NCI-H446 treated with DMSO at 0.1 percent for 48 hours (cell line): ENCODE data around the gene PEAR1.

Experiments used
- DNase-seq: peaks from one replicate; lab custom pipeline; 2025; lab: John Stamatoyannopoulos, UW

Gene PEAR1, protein sequence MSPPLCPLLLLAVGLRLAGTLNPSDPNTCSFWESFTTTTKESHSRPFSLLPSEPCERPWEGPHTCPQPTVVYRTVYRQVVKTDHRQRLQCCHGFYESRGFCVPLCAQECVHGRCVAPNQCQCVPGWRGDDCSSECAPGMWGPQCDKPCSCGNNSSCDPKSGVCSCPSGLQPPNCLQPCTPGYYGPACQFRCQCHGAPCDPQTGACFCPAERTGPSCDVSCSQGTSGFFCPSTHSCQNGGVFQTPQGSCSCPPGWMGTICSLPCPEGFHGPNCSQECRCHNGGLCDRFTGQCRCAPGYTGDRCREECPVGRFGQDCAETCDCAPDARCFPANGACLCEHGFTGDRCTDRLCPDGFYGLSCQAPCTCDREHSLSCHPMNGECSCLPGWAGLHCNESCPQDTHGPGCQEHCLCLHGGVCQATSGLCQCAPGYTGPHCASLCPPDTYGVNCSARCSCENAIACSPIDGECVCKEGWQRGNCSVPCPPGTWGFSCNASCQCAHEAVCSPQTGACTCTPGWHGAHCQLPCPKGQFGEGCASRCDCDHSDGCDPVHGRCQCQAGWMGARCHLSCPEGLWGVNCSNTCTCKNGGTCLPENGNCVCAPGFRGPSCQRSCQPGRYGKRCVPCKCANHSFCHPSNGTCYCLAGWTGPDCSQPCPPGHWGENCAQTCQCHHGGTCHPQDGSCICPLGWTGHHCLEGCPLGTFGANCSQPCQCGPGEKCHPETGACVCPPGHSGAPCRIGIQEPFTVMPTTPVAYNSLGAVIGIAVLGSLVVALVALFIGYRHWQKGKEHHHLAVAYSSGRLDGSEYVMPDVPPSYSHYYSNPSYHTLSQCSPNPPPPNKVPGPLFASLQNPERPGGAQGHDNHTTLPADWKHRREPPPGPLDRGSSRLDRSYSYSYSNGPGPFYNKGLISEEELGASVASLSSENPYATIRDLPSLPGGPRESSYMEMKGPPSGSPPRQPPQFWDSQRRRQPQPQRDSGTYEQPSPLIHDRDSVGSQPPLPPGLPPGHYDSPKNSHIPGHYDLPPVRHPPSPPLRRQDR

DNA sequence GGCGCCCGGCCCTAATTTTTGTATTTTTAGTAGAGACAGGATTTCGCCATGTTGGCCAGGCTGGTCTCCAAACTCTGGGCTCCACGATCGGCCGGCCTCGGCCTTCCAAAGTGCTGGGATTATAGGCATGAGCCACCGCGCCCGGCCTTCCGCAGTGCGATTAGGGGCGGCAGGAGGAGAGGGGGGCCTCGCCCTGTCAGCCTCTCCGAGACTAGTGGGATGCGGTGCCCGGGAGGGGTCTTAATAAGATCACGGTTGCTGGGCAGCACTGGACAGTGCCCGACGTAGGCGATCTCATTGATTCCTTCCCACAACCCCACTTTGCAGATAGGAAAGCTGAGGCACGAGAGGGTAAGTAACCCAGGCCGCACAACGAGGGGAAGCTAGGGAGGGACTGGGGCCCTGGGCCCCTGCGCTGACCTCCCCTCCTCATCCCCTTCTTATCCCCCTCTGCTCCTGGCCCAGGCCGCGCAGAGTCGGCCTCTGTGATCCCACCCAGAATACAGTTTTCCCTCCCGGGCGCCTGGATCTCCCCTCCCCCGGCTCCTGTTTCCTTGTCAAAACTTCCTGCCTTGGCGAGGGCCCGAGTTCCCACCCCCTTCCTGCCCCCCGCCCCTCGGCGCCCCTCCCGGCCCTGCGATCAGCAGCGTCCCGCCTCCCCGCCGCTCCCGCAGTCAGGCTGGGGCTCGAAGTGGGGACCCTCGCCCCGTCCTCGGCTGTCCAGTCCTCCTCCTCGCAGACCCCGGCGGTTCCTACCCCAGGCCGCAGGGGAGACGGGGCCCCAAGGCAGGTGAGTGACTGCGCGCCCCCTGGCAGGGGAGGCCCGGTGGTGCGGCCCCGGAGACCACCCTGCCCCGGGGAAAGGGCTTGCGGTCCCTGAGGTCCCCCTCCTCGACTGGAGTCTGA, at the start of gene PEAR1:
Gene PEAR1 (plus strand): TSS at position 671 of the 906 bp plus-strand sequence. CDS start 10,209 bp downstream, outside the sequence.
- DNase-seq: no peak

DNA sequence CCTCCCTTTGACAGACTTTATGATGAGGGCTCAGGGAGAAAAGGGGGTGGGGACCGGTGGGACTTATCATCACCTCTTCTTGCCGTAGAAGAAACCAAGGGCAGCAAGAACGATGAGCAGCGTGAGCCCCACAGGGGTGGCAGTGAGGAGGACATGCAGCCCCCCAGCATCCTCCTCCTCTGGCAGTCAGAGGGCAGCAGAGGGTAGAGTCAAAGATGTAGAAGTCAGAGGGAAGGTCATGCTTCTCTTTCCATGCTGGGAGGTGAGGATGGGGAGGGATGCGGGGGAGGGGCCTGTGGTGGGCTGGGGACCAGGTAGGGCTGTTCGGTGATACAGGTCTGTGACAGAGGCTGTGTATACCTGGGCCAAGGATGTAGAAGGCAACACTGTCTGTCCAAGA, 49.4 kb upstream of the PEAR1 start:
- DNase-seq: no peak

DNA sequence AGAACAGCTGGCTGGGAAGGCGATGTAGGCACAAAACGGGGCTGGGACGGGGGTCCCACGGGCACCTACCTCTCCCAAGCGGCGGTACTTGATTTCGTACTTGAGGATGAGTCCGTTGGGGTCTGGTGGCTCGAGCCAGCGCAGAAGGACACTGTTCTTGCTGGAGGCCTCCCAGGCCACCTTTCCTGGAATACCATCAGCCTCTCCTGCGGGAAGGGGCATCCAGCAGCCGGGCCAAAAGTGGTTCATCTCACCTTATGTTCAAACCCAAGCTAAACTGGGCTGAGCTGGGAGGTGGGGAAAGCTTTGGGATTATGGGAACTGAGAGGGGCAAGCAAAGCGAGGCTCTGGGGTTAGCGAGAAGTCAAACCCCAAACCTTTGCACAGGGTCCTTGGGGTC, 48.9 kb upstream of the PEAR1 start:
- DNase-seq: no peak

DNA sequence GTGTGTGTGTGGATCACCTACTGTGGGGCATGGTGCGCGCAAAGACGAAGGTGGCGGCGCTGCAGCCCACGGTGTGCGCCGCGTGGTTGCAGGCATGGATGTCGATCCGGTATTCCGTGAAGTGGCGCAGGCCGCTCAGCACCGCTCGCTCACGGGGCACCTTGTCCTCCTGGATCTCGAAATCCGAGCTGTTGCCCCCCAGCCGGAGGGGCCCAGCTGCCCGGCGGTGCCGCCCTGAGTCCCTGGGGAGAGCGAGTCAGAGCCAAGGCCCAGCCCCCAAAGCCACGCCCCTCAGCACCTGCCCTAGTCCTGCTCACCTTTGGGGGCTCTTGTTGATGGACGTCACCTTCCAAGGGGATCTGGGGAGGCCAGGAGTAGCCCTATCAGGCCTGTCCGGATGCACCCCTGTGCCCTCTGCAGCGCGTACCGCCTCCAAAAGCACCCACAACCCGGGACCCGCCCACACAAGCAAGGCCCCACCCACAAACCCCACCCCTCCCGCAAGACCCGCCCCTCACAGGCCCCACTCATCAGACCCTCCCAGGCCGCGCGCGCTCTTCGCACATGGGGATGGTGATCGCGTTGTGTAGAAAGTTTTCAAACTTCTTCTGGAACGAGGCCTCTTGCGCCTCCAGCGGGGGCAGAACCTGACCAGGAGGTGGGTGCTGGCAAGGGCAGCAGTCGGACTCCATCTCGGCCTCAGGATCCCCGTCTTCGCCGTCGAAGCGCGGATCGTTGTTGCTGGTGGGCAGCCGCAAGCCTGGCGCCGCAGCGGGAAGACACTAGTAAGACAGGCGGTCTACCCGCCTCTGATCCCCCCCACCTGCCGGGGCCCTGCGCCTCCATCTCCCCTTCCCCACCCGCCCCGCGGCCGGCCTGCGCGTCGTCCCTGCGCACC, 48.2 kb upstream of the PEAR1 start:
- no peak for DNase-seq

DNA sequence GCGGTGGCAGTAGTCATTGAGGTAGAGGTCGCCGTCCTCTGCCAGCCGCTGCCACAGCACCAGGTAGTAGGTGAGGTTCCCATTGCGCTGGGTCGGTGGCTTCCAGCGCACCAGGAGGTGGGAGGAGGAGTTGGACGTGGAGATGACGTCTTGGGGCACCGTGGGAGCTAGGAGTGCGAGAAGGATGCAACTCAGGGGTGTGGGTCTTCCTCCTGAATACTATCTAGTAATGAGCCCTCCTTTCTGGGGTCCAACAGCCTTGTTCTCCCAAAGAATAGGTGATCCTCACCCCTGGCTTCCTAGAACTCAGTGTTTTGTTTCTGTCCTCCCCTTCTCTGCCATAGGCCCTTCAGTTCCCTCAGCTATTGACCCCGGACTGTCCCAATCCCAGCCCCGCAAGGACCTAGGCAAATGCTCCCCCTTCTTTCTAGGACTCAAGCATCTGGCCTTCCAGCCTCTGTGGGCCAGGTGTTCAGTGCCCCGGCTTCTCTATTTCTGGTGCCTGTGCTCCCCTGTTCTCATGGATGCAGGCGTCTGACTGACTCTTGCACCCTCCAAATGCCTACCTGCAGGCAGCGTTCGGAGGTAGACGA, 47.5 kb upstream of the PEAR1 start:
- DNase-seq: no peak

DNA sequence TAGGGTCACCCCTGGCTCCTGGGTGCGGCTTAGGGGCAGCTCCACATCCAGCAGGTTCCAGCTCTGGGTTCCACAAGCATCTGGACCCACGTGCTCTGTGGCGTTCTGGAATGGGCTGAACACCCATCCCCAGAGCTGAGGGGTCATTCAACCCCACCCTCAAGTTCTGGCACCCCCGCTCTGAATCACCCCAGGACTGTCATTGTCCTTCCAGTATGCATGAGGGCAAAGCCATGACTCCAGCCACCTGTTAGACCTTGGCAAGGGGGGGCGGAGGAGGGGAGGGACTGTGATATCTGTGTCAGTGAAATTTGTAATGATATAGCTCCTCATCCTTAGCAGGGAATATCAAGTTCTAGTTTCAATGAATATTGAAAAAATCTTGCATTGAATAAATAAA, 46.9 kb upstream of the PEAR1 start:
- DNase-seq: no peak

DNA sequence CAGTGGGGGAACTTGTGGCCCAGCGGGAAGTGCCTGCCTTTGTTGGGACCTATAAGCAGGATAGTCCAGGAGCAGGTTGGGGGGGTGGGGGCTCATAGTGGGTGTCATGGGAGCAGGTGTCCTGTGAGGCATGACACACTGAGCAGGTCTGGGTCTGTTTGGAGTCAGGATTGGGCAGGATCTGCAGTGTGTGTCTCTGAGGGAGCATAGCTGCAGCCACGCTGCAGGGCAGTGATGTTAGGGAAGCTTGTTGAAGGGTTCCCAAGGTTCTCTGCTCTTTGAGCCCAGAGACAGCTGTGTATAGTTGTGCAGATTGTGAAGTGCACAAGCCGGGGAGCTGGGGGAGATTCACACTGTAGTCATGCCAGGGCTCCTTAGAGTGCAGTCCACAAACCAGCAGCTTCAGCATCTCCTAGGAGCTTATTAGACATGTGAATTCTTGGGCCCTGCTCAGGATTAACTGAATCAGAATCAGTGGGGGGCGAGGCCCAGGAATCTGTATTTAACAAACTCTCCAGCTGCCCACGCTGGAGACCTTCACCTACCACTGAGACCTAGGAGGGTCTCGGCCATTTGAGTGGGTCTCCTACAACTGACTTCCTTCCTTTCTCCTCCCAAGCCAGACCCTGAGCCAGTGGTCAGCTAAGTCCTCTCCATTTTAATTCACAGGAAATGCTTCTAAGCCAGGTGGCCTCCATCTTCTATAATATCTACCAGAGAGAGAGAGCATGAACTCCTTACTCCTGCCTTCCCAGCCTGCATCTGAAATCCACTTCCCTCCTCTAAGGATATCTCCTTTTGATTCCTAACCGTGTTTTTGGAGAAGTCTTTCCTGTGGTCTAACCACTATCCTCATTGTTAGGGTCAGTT, 45.7 kb upstream of the PEAR1 start:
- no peak for DNase-seq

DNA sequence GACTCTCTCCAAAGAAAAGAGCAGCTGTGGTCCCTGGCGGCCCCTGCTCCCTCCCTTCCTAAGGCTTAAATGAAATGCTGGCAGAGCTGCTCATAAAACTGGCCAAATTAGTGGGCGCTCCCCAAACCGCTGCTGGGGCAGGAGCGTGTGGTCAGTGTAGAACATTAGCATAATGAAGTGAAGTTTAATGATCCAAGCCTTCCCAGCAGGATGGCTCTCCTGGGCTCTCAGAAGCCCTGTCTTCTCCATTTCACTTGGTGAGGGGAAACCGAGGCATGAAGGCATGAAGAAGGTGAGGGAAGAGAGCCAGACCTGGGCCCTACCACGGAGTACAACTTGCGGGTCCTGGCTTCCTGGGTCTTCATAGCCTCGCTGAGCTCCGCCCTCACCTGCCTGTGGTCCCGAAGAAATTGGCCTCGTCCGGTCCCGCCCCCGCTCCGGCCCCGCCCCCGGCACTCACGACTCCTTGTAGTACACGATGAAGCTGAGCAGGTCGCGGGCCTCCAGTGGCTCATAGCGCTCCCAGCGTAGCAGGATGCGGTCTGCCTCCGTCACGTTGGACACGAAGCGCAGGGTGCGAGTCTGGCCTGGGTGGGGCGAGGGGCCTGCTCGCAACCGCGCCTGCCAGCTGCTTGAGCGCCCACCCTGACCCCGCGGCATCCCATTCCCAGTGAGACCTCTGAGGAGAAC, 44.9 kb upstream of the PEAR1 start:
- DNase-seq: no peak

DNA sequence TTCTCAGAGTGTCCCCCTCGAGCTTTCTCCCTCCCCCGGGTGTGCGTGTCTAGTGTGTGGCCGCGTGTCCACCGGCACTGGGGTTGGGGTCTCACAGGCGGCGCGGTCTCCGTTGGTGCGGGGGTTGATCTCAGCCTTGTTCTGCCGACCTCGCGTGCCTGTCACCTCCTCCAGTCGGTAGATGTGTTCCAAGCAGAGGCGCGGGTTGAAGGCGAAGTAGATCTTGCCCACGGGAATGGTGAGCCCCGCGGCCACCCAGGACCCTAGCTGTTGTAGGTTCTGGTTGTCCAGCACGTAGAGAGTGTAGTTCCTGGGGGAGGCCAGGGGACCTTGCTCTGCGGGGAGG, 44.4 kb upstream of the PEAR1 start:
- DNase-seq: no peak

DNA sequence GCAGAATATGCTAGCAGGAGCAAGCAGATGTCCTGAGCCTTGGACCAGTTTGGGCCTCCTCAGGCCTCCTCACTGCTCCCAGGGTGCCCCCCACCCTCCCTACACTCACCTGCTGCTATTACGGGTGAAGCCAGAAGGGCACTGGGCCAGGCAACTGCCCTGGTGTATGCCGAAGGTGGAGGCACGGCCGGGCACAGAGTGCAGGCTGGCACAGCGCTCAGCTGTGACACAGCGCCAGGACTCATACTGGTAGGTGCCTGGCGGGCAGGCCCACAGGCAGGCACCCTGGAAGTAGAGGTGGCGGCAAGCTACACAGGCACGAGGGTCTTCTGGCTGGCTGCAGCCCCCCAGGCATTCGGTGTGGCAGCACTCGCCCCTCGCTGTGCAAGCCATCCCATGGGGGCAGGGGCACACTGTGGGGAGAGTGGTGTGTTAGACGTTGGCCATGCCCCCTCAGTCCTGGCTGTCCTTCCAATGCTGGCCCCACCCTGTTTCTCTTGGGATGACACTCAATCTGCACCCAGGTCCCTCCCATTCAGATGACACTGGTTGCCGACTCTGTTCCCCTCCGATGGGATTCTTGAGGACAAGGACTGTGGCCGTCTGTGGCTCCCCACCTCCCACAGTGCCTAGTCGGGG, 41.6 kb upstream of the PEAR1 start:
- peak; percentile 75 for DNase-seq

DNA sequence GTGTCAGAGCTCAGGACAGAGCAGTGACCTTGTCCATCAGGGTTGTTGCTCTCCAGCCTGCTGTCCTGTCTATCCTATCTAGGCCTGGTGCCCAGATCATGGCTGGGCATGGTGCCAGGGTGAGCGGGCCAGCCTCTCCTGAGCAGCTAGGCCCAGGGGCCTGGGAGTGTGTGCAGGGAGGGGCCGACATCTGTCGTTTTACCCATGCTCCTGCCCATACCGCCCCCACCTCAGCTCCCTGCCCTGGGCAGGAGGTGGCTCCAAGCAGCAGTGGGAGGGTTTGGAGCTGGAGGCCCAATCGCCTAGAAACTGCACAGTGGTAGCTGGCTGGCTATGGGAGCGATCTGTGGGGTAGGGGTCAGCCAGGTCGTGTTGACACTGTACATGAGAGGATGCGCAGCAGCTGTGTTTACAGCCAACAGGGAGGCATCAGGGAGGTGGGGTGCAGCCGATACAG, 41.1 kb upstream of the PEAR1 start:
- DNase-seq: peak; percentile 96

DNA sequence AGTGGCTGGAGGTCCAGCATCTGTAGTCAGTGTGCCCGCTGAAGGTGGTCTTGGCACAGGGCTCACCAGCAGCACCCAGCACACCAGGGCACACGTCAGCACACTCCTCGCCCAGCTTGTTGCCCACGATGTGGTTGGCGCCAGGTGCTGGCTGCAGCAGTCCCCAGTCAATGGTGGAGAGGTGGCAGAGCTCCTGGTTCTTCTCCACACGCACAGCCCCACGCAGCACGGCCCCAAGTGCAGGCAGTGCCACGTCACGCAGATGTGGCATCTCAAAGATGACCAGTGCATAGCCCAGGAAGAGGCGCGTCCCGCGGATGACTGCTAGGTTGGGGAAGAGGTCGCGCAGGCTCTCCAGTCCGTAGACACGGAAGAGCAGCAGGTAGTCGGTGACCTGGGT, 39.8 kb upstream of the PEAR1 start:
- no peak for DNase-seq

DNA sequence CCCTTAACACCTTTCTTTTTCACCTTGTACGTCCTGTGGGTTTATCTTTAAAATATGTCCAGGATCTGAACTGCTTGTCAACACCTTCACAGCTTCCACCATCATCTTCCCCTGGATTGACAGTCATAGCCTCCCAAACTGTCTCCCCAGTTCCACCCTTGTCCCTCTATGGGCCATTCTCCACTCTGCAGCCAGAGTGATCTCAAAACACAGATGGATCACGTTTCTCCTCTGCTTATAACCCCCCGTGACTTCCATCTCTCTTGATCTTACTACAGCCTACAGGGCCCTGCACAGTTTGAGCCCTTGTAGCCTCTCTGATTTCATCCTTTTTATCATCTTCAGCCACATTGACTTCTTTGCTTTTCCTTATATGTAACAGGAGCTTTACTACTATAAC, 38.9 kb upstream of the PEAR1 start:
- no peak for DNase-seq

DNA sequence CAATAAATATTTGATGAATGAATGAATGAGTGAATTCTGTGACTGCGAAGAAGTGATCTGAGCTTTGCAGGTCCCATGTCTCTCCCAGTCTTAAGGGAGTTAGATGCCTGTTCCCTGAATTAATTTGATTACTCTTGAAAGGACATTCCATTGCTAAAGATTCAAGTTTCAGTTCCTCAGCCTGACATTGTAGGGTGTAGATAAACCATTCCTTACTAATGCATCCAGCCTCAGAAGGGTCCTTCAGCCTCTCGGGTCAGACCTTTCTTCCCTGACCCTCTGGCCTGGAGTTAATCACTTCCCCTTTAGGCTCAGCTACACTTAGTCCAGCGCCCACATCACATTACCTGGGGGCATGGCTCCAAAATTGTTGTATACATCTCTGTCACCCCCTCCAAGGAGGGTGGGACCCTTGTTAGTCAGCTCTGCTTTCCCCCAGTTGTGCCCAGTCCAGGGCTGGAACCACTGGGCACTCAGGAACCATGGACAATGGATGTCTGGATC, 37.2 kb upstream of the PEAR1 start:
- DNase-seq: no peak

DNA sequence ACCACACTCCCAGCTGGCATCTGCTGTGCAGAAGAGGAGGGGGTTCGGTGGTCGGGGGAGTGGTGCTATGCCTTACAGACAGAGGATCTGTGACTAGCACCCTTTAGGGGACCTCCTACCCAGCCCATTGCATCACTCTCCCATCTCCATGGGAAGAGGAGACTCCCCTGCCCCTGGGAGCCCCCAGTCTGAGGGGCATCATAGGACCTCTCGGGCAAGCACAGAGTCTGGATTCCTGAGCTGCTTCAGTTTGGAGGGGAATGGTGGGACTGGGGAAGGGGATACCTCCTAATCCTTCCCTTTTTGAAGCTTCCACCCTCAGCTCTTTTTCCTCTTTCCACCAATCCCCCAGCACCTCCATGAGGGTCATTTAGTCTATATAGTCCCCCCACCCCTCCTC, 36.0 kb upstream of the PEAR1 start:
- DNase-seq: no peak

DNA sequence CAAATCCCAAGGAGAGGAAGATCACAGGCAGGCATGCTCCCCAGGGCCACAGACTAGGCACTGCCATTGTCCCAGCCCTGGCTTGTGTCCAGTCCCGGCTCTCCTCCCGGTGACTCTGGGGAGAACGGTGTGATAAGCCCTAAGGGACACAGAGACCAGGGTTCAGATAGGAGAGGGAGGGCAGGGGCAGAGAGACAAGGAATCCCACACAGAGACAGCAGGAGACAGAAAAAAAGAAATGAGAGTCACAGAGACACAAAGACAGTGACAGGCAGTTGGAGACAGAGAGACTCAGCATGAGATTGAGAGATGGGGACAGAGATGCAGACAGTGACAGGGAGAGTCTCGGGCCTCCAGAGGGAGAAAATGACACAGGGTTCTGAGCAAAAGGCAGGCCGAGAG, 35.0 kb upstream of the PEAR1 start:
- DNase-seq: no peak

DNA sequence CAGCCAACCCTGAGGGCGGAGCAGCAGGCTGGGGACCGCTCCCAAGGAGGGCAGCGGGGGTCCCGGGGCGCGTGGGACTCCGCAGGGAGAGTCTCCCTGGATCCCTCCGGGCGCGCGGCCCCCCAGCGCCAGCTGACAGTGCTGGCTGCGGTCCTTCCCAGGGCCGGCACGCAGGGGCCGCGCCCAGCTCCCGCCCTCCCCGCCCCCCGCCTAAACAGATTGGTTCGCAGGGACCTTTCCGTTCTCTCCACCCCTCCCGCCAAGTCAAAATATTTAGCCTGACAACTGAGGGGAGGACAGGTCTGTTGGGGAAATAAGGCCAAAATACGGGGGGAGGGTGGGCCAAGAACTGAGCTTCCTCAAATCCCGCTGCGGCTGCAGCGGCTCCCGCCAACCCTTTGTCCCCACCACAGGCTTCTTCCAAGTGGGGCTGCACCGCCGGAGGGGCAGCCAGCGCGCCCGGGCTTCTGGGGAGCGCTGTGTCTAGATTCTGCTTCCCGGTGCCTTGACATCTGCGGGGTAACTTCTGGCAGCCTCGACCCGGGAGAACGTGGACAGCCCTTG, 34.5 kb upstream of the PEAR1 start, which contains the start of gene INSRR:
Gene INSRR (minus strand): TSS at position 159 of the 564 bp plus-strand sequence. CDS start 496 bp downstream, outside the sequence.
- no peak for DNase-seq
